Colonic mucosa (tissue), 4 donors: ENCODE data around the gene LAMTOR2. TPM values are rescaled to one million over a fixed set of nuclear protein-coding genes. Genes with fewer than 3 reads are reported as not detected.
A peak's percentile ranks its signal among the peaks of the same experiment; 100 is the strongest.

Experiments used
- DNase-seq: peaks from one replicate; pipeline ENCODE4 v3.0.0-alpha.2; 2020
- H3K27ac ChIP-seq: fragments of 200-600 bp; one replicate; pipeline ENCODE4 v1.8.0; 2021
- H3K27me3 ChIP-seq: fragments of 200-600 bp; one replicate; pipeline ENCODE4 v1.8.0; 2021
- H3K36me3 ChIP-seq: fragments of 200-600 bp; one replicate; pipeline ENCODE4 v1.8.0; 2021
- H3K4me1 ChIP-seq: fragments of 200-600 bp; one replicate; pipeline ENCODE4 v1.8.0; 2021; ENCODE audit warnings: mild to moderate bottlenecking
- H3K4me3 ChIP-seq: fragments of 200-600 bp; one replicate; pipeline ENCODE4 v1.8.0; 2021
- H3K9ac ChIP-seq, 2 donors: one replicate each; pipeline ENCODE4 v1.7.0; 2013; ENCODE audit warnings: control low read depth in 2 of 2, low read depth in 2 of 2, low read length in 2 of 2
- H3K9me3 ChIP-seq: fragments of 200-600 bp; one replicate; pipeline ENCODE4 v1.8.0; 2021
- CTCF ChIP-seq: fragments of 200-600 bp; IDR thresholded peaks from one replicate; pipeline ENCODE4 v1.8.0; 2022; ENCODE audit warnings: antibody characterized with exemption, mild to moderate bottlenecking
- intact Hi-C: fragments of 100-400 bp; cut with DNase I; formaldehyde crosslinking; loops from one replicate; pipeline ENCODE4 v1.14.1; 2022
- total RNA-seq, 2 donors: library from RNA; stranded (reverse); fragmentation: NEBNext Ultra II Directional in 1 of 2; extraction: Animal tissue kit (Norgen Biotek cat#: 25700) in 1 of 2; gene quantifications; one replicate each; pipeline ENCODE4 v1.2.1, GENCODE V29; 2021
- donor health status: healthy.
- donor health status: DM: no; HTN: no; CAD: no.
- donor health status: DM: no; HTN: no; CAD: no.

The LAMTOR2 gene
- total RNA-seq, 2 donors from 2014 or later = 69.4 to 83.9 TPM

GRCh38 chr1:156081917-156082308 lies 27.3 kb downstream of the LAMTOR2 start:
- intact Hi-C loops = no loop called here
- peak overlapping the region; percentile 12 to 22 for H3K9ac ChIP-seq
- H3K27ac ChIP-seq = no peak overlapping the region

GRCh38 chr1:156082309-156083091 lies 27.9 kb downstream of the LAMTOR2 start, which contains the start of gene MEX3A:
Gene MEX3A, minus strand, starts transcription at chr1:156082465. Its CDS starts 467 bp downstream, at chr1:156081998.
- peak; percentile 83 for DNase-seq
- no peaks in the 10 kb centered on the region for H3K27me3 ChIP-seq
- H3K4me3 ChIP-seq = peak within 1 kb of the TSS; percentile 80
- H3K4me1 ChIP-seq = no peaks in the 10 kb centered on the region
- TF ChIP-seq CTCF = no peak
- H3K9ac ChIP-seq = peak within 1 kb of the TSS; percentile 68 to 74
- H3K9me3 ChIP-seq = no peaks in the 10 kb centered on the region
- H3K27ac ChIP-seq = no peak within 1 kb of the TSS
- no peaks in the 10 kb centered on the region for H3K36me3 ChIP-seq
- intact Hi-C loops = no loop called here

More at GRCh38 chr1:156081917-156082308, 27.3 kb downstream of the LAMTOR2 start:
- no peak for DNase-seq
- TF ChIP-seq CTCF = no peak
- no peaks in the 10 kb centered on the region for H3K4me1 ChIP-seq
- no peaks in the 10 kb centered on the region for H3K27me3 ChIP-seq
- no peaks in the 10 kb centered on the region for H3K9me3 ChIP-seq
- H3K4me3 ChIP-seq = peak overlapping the region; percentile 80
- H3K36me3 ChIP-seq = no peaks in the 10 kb centered on the region

- H3K27ac ChIP-seq = no peak overlapping the region
- H3K9ac ChIP-seq = no peak overlapping the region
- H3K4me3 ChIP-seq = no peak overlapping the region
- intact Hi-C loops = no loop called here
- no peaks in the 10 kb centered on the region for H3K36me3 ChIP-seq
- no peaks in the 10 kb centered on the region for H3K4me1 ChIP-seq
- H3K27me3 ChIP-seq = no peaks in the 10 kb centered on the region
- no peak for DNase-seq
- H3K9me3 ChIP-seq = no peaks in the 10 kb centered on the region
- no peak for TF ChIP-seq CTCF
Measured at GRCh38 chr1:156083800-156084790, 29.5 kb downstream of the LAMTOR2 start.

GRCh38 chr1:156086256-156086662 lies 31.7 kb downstream of the LAMTOR2 start:
- H3K36me3 ChIP-seq = no peaks in the 10 kb centered on the region
- intact Hi-C loops = no loop called here
- H3K4me3 ChIP-seq = no peak overlapping the region
- H3K4me1 ChIP-seq = no peaks in the 10 kb centered on the region
- DNase-seq = no peak
- H3K9ac ChIP-seq = no peak overlapping the region
- H3K27me3 ChIP-seq = no peaks in the 10 kb centered on the region
- H3K27ac ChIP-seq = no peak overlapping the region
- H3K9me3 ChIP-seq = no peaks in the 10 kb centered on the region
- TF ChIP-seq CTCF = no peak

- Histone ChIP-seq H3K4me3 (no peak overlapping the region), H3K27me3 (no peaks in the 10 kb centered on the region), H3K9me3 (no peaks in the 10 kb centered on the region), H3K4me1 (no peaks in the 10 kb centered on the region), H3K36me3 (no peaks in the 10 kb centered on the region), H3K9ac (peak overlapping the region in 1 of 2 donors; percentile 26), H3K27ac (no peak overlapping the region)
- intact Hi-C loops = loop anchor here (1.0 kb wide), 1 partner anchor 136 kb away; no protein-coding TSS in a partner anchor
- DNase-seq = no peak
- TF ChIP-seq CTCF = no peak
Measured at GRCh38 chr1:156089704-156090103, 35.1 kb downstream of the LAMTOR2 start.
